GM19372 (cell line): Measurements from ENCODE around the gene C2orf78.

Experiments used
- ATAC-seq: cut with Tn5 transposase; IDR thresholded peaks from one replicate; pipeline ENCODE4 v1.9.1; 2021; ENCODE audit warnings: mild to moderate bottlenecking, low read depth, moderate library complexity; ENCODE audit not compliant: unreplicated experiment

The C2orf78 gene

GRCh38 chr2:73836141-73836943, 52.4 kb downstream of the C2orf78 start:
- ATAC-seq: no peak

DNA sequence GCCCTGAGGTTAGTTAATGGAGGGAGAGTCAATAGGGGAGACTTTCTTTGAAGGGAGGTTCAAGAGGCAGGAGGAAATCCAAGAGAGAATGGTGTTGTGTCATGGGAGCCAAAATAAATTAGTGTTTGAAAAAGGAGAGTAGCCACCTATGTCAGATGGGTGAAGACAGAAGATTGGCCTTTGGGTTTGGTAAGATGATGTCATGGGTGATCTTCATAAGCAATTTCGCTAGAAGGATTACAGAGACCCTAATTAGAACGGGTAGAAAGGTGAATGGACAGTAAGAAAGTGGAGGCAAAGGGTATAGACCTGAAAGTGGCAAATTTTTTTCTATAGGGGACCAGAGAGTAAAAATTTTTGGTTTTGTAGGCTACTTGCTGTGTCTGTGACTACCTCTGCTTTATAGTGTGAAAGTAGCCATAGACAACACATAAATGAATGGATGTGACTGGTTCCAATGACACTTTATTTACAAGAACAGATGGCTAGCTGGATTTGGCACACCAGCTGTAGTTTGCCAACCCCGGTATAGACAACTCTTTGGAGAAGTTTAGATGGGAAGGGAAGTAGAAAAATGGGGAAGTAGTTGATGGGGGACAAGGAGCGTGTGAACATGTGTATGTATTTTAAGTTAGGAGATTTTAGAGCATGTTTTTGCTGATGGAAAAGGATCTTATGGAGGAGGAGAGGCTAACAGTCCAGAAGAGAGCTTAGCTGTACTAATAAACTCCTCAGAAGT, 54.0 kb downstream of the C2orf78 start:
- ATAC-seq: no peak

- ATAC-seq: no peak
These were observed 55.0 kb downstream of the C2orf78 start for GRCh38 chr2:73838889-73839534.

DNA sequence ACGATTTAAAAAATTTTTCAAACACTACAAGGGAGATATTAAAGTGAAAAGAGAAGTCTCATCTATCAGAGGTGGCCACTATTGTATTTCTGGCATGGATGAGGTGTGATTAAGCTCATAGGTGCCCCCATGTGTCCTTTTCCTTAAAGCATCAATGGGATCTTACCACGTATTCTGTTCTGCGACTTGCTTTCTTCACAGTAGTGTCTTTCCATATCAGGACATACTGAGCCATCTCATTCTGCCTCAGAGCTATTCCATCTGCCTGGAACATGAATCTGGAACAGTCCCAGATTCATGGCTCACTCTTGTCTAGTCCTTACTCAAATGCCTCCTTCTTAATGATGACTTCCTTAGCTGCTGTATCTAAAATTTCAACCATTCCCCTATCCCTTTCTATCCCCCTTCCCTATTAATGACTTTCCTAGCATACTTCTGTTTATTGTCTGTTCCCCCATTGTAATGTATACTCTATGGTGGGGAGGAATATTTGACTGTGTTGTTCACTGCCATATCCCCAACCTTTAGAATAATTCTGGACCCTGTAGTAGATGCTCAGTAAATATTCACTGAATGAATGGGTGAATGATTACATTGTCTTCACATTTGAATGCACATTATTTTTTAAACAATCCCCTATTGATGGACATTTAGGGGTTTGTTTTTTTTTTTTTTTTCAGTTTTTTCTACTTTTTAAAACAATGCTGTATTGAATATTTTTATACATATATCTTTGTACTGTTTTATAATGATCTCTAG, 55.8 kb downstream of the C2orf78 start:
- ATAC-seq: no peak

- ATAC-seq: no peak
These were observed 58.1 kb downstream of the C2orf78 start for GRCh38 chr2:73841912-73842738.

DNA sequence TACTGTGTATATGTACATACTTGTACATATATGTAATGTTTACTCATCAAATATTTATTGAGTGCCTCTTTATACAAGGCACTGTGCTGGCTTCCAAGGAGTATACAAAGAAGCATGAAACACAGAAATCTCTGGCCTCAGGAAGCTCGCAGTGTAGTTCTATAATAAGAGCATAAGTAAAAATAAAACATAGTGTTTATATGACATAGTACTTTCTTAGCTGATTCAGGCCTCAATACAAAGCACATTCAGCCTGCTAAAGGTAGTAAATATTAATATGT, 58.7 kb downstream of the C2orf78 start:
- ATAC-seq: no peak

DNA sequence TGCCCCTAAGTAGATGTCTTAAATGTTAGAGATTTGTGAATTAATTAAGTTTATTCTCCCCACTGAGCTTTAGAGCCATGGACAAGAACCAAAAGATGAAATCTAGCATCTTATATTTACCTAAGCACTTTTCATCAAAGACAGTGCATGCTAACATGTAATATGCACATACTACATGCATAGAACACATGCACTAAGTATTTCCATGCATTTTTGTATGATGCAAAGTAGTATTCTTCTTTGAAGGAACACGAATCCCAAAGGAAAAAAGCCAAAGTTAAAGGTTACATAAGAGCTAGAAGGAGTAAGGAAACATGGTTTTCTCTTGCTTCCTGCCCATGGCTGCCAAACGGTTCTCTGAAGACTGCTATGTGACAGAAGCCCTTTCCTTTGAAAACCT, 60.1 kb downstream of the C2orf78 start:
- ATAC-seq: no peak

DNA sequence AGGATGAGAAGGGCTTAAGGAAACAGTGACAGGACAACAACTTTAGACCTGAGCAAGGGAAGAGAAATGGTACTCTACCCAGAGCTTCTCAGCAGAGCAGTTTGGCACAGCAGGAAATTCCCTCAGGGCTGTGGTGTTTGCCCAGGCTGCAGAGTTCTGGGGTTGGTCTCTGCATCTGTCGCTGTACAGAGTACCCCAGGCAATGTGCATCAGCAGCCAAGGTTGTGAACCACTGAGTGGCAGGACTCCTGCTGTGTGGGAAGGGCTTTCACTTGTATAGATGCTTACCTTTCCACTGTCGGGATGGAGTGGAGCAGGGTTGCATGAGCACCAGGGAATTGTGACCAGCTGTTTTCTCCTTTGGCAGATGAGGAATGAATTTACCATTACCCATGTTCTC, 66.0 kb downstream of the C2orf78 start:
- no peak for ATAC-seq

DNA sequence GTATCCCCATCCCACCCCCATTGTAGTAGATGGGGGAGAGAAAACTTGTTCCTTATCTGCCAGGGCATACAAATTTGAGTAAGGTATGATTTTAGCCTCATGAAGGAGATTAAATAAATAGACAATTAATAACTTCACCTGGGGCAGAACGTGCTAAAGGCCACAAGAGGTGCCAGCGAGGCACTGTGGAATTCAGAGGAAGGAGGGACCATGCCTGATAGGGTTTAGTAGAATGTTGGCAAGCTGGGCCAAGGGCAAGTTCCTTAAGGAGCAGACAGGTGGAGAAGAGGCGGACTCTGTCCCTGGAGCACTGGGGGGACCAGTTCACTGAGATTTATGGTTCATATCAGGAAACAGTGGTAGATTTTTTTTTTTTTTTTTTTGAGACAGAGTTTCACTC, 67.3 kb downstream of the C2orf78 start:
- no peak for ATAC-seq

DNA sequence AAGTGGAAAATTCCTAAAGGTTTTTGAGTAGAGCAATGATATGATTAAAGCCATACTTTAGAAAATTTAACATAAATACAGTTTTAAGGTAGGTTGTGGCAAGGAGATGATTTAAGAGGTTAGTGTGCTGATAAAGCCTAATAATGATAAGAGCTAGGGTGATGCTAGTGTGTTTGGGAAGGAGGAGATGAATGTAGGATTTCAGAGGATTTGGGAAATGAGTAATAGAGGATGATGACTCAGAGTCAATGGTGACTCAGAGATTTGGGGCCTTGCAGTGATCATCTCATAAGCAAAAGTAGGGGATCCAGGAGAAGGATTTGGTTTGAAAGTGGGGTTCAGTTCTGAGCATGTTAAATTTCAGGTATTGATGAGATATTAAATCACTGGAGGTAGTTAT, 68.0 kb downstream of the C2orf78 start:
- ATAC-seq: no peak

GRCh38 chr2:73855526-73855925, 71.5 kb downstream of the C2orf78 start:
- ATAC-seq: no peak

DNA sequence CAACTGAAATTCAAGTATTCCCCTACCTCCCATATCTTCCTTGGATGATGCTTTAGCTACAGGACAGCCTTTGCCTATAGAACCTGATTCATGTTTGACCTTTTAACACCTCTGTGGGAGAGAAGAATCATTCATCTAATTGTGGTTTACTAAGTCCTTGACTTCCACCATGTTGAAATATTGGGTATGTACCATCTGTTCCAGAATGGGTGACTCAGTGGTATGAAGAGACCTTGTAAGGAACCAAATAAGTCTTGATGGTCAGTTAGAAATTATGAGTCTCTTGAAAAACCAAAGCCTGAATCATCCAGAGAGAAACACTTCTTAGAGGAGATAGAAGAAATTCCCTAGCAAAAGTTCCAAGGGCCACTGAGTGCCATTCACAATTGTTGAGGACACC, 72.2 kb downstream of the C2orf78 start:
- no peak for ATAC-seq

DNA sequence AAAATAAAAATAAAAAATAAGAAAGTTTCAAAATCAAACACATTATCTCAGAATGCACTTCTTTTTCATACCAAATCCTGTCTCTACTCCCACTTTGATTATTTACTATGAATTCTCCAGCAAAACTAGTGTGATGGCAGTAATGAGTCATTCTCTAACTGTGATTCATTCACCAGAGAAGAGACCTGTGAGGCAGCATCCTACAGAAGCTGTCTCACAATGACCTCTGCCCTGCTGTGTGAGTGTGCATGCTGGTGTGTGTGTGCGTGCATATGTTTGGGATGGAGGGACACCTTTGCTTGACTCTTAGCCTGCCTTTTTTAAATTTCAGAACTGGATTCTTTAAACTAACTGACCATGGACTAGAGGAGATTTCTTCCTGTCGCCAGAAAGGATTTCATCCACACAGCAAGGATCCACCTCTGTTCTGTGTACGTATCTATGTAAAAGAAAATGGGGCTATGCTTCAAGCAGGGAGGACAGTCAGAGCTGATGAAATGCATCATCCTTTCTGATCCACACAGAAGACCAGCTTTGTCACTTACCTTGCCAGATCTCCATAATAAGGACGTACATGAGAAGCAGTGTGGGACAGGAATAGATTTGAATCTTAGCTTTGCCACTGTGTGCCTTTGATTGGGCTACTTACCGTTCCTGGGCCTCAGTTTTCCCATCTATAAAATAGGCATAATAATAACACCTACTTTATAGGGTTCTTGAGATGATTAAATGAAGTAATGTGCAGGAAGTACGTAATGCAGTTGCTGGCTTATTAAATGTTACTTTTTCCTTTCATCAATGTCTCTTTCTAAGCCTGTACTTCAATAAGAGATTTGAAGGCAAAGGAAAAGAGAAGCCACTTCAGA, 76.0 kb downstream of the C2orf78 start:
- no peak for ATAC-seq

DNA sequence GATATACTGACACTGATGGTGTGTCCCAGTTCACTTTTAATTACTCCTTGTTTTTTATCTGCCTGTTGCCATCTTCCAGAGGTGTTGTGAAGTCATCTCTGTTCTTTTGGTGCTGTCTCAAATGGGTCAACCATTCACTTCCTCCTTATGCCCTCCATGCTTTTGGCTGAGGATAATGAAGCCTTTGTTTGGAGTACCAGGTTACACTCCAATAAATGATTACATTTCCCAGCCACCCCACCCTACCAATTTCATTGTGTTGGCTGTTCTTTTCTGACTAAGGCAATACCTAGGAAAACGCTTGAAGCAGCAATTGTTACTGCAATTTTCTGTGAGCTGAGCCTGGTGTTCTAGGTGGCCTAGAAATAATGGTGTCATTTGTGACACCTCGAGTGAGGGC, 79.0 kb downstream of the C2orf78 start:
- no peak for ATAC-seq
